Measurements from ENCODE around the gene ZNF45. TPM values are rescaled to one million over a fixed set of nuclear protein-coding genes. Genes with fewer than 3 reads are reported as not detected.

Gene ZNF45
- total RNA-seq, 1 donor from 2014 or later = 21.1 TPM

GRCh38 chr19:43941209-43941608, 6.1 kb upstream of the ZNF45 start:
- H3K4me1 Mint-ChIP-seq = no peaks in the 10 kb centered on the region
- H3K27ac Mint-ChIP-seq = no peak overlapping the region
- H3K27me3 Mint-ChIP-seq (ENCODE audit: low read depth) = peaks cover 33% of the 10 kb centered on the region
- no peaks in the 10 kb centered on the region for H3K36me3 Mint-ChIP-seq
- TF ChIP-seq CTCF (IDR thresholded peaks at IDR 0.05; ENCODE audit: unreplicated experiment) = no peak
- H3K9me3 Mint-ChIP-seq = peaks cover 32% of the 10 kb centered on the region
- no peak overlapping the region for H3K4me3 Mint-ChIP-seq
- DNase-seq (ENCODE audit: low spot score in 2 of 2, unreplicated experiment in 2 of 2) = no peak

- Mint-ChIP-seq H3K4me1 (peaks cover under 1% of the 10 kb centered on the region), H3K27ac (no peak overlapping the region), H3K27me3 (ENCODE audit: low read depth) (peaks cover 28% of the 10 kb centered on the region), H3K36me3 (no peaks in the 10 kb centered on the region), H3K4me3 (no peak overlapping the region), H3K9me3 (peaks cover 27% of the 10 kb centered on the region)
- DNase-seq (ENCODE audit: low spot score in 2 of 2, unreplicated experiment in 2 of 2) = no peak
- TF ChIP-seq CTCF (IDR thresholded peaks at IDR 0.05; ENCODE audit: unreplicated experiment) = no peak
These were observed 5.6 kb upstream of the ZNF45 start for GRCh38 chr19:43940719-43941118.

GRCh38 chr19:43939557-43940260, 4.6 kb upstream of the ZNF45 start:
- H3K4me3 Mint-ChIP-seq = no peak overlapping the region
- no peak overlapping the region for H3K27ac Mint-ChIP-seq

GRCh38 chr19:43936188-43936587, 1.1 kb upstream of the ZNF45 start:
- peaks cover 13% of the 10 kb centered on the region for H3K4me1 Mint-ChIP-seq
- peaks cover 24% of the 10 kb centered on the region for H3K9me3 Mint-ChIP-seq
- peaks cover 9% of the 10 kb centered on the region for H3K27me3 Mint-ChIP-seq (ENCODE audit: low read depth)
- H3K27ac Mint-ChIP-seq = no peak overlapping the region
- no peak for DNase-seq (ENCODE audit: low spot score in 2 of 2, unreplicated experiment in 2 of 2)
- peak overlapping the region; percentile 97 for H3K4me3 Mint-ChIP-seq
- no peak for TF ChIP-seq CTCF (IDR thresholded peaks at IDR 0.05; ENCODE audit: unreplicated experiment)
- H3K36me3 Mint-ChIP-seq = peaks cover 13% of the 10 kb centered on the region

More at GRCh38 chr19:43939557-43940260, 4.6 kb upstream of the ZNF45 start:
- Mint-ChIP-seq H3K4me1 (peaks cover 3% of the 10 kb centered on the region), H3K36me3 (no peaks in the 10 kb centered on the region), H3K9me3 (peaks cover 26% of the 10 kb centered on the region), H3K27me3 (ENCODE audit: low read depth) (peaks cover 25% of the 10 kb centered on the region)
- TF ChIP-seq CTCF (IDR thresholded peaks at IDR 0.05; ENCODE audit: unreplicated experiment) = no peak
- DNase-seq (ENCODE audit: low spot score in 2 of 2, unreplicated experiment in 2 of 2) = no peak

- H3K4me1 Mint-ChIP-seq = peaks cover 13% of the 10 kb centered on the region
- peak overlapping the region; percentile 96 for H3K27ac Mint-ChIP-seq
- H3K27me3 Mint-ChIP-seq (ENCODE audit: low read depth) = peaks cover 4% of the 10 kb centered on the region
- no peak for DNase-seq (ENCODE audit: low spot score in 2 of 2, unreplicated experiment in 2 of 2)
- TF ChIP-seq CTCF (IDR thresholded peaks at IDR 0.05; ENCODE audit: unreplicated experiment) = no peak
- peaks cover 29% of the 10 kb centered on the region for H3K36me3 Mint-ChIP-seq
- H3K9me3 Mint-ChIP-seq = peaks cover 12% of the 10 kb centered on the region
- H3K4me3 Mint-ChIP-seq = peak overlapping the region; percentile 97
These were observed 762 bp downstream of the ZNF45 start for GRCh38 chr19:43934055-43934984.

Data from mesothelial cell of epicardium (in vitro differentiated cells).